ENCODE measurements around the gene DOCK1.

DOCK1 gene

GRCh38 chr10:127345231-127345965 is 440.2 kb downstream of the DOCK1 start:
- no peaks in the 10 kb centered on the region for H3K27me3 ChIP-seq (ENCODE audit: insufficient read depth, low read length, poor library complexity, severe bottlenecking)
- H3K36me3 ChIP-seq (ENCODE audit: insufficient read depth, low read length) = no peaks in the 10 kb centered on the region
- TF ChIP-seq EZH2phosphoT487 (IDR thresholded peaks at IDR 0.05; ENCODE audit: borderline replicate concordance) = no peak
- TF ChIP-seq, protein P1, sequence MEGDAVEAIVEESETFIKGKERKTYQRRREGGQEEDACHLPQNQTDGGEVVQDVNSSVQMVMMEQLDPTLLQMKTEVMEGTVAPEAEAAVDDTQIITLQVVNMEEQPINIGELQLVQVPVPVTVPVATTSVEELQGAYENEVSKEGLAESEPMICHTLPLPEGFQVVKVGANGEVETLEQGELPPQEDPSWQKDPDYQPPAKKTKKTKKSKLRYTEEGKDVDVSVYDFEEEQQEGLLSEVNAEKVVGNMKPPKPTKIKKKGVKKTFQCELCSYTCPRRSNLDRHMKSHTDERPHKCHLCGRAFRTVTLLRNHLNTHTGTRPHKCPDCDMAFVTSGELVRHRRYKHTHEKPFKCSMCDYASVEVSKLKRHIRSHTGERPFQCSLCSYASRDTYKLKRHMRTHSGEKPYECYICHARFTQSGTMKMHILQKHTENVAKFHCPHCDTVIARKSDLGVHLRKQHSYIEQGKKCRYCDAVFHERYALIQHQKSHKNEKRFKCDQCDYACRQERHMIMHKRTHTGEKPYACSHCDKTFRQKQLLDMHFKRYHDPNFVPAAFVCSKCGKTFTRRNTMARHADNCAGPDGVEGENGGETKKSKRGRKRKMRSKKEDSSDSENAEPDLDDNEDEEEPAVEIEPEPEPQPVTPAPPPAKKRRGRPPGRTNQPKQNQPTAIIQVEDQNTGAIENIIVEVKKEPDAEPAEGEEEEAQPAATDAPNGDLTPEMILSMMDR (conservative IDR thresholded peaks at IDR 0.05; ENCODE audit: low read length) = no peak
- no peak overlapping the region for H2AFZ ChIP-seq (ENCODE audit: low read length)
- no peak overlapping the region for H3K4me2 ChIP-seq (ENCODE audit: low read depth, low read length, poor library complexity, severe bottlenecking)
- no peaks in the 10 kb centered on the region for H3K9me2 ChIP-seq (replicated peaks; ENCODE audit: low read depth, low read length)
- no peak overlapping the region for H3K4me3 ChIP-seq (ENCODE audit: low read length, poor library complexity, severe bottlenecking)
- H3K9me3 ChIP-seq (ENCODE audit: insufficient read depth, low read depth, low read length) = no peaks in the 10 kb centered on the region; the same call in 1 of the 2 replicates
- no peaks in the 10 kb centered on the region for H3K79me2 ChIP-seq (ENCODE audit: insufficient read depth, low read length)
- no peaks in the 10 kb centered on the region for H4K20me1 ChIP-seq (ENCODE audit: insufficient read depth, low read length, poor library complexity, severe bottlenecking)
- H3K4me1 ChIP-seq (ENCODE audit: insufficient read depth, low read length, poor library complexity, severe bottlenecking) = no peaks in the 10 kb centered on the region
- no peak overlapping the region for H3K9ac ChIP-seq (ENCODE audit: low read depth, low read length, poor library complexity, severe bottlenecking)
- H3F3A ChIP-seq (ENCODE audit: low read depth) = no peaks in the 10 kb centered on the region

GRCh38 chr10:127346604-127347003 is 441.4 kb downstream of the DOCK1 start:
- H3K9me2 ChIP-seq (replicated peaks; ENCODE audit: low read depth, low read length) = no peaks in the 10 kb centered on the region
- H3K79me2 ChIP-seq (ENCODE audit: insufficient read depth, low read length) = no peaks in the 10 kb centered on the region
- TF ChIP-seq, protein P1 (conservative IDR thresholded peaks at IDR 0.05; ENCODE audit: low read length) = no peak
- no peak for TF ChIP-seq EZH2phosphoT487 (IDR thresholded peaks at IDR 0.05; ENCODE audit: borderline replicate concordance)
- H3K4me1 ChIP-seq (ENCODE audit: insufficient read depth, low read length, poor library complexity, severe bottlenecking) = no peaks in the 10 kb centered on the region
- no peaks in the 10 kb centered on the region for H4K20me1 ChIP-seq (ENCODE audit: insufficient read depth, low read length, poor library complexity, severe bottlenecking)
- no peak overlapping the region for H3K4me3 ChIP-seq (ENCODE audit: low read length, poor library complexity, severe bottlenecking)
- no peak overlapping the region for H2AFZ ChIP-seq (ENCODE audit: low read length)
- H3K9ac ChIP-seq (ENCODE audit: low read depth, low read length, poor library complexity, severe bottlenecking) = no peak overlapping the region
- H3K36me3 ChIP-seq (ENCODE audit: insufficient read depth, low read length) = no peaks in the 10 kb centered on the region
- no peaks in the 10 kb centered on the region for H3F3A ChIP-seq (ENCODE audit: low read depth)
- H3K27me3 ChIP-seq (ENCODE audit: insufficient read depth, low read length, poor library complexity, severe bottlenecking) = no peaks in the 10 kb centered on the region
- H3K9me3 ChIP-seq (ENCODE audit: insufficient read depth, low read depth, low read length) = no peaks in the 10 kb centered on the region; the same call in 1 of the 2 replicates
- H3K4me2 ChIP-seq (ENCODE audit: low read depth, low read length, poor library complexity, severe bottlenecking) = no peak overlapping the region

- no peak overlapping the region for H3K4me3 ChIP-seq (ENCODE audit: low read length, poor library complexity, severe bottlenecking)
- H3K4me2 ChIP-seq (ENCODE audit: low read depth, low read length, poor library complexity, severe bottlenecking) = no peak overlapping the region
- H3K9ac ChIP-seq (ENCODE audit: low read depth, low read length, poor library complexity, severe bottlenecking) = no peak overlapping the region
- H4K20me1 ChIP-seq (ENCODE audit: insufficient read depth, low read length, poor library complexity, severe bottlenecking) = no peaks in the 10 kb centered on the region
- H3K9me3 ChIP-seq (ENCODE audit: insufficient read depth, low read depth, low read length) = no peaks in the 10 kb centered on the region; the same call in 1 of the 2 replicates
- H3F3A ChIP-seq (ENCODE audit: low read depth) = no peaks in the 10 kb centered on the region
- H2AFZ ChIP-seq (ENCODE audit: low read length) = no peak overlapping the region
- no peaks in the 10 kb centered on the region for H3K27me3 ChIP-seq (ENCODE audit: insufficient read depth, low read length, poor library complexity, severe bottlenecking)
- H3K4me1 ChIP-seq (ENCODE audit: insufficient read depth, low read length, poor library complexity, severe bottlenecking) = no peaks in the 10 kb centered on the region
- TF ChIP-seq EZH2phosphoT487 (IDR thresholded peaks at IDR 0.05; ENCODE audit: borderline replicate concordance) = no peak
- TF ChIP-seq, protein P1 (conservative IDR thresholded peaks at IDR 0.05; ENCODE audit: low read length) = no peak
- no peaks in the 10 kb centered on the region for H3K9me2 ChIP-seq (replicated peaks; ENCODE audit: low read depth, low read length)
- H3K36me3 ChIP-seq (ENCODE audit: insufficient read depth, low read length) = no peaks in the 10 kb centered on the region
- H3K79me2 ChIP-seq (ENCODE audit: insufficient read depth, low read length) = no peaks in the 10 kb centered on the region
Measured at GRCh38 chr10:127347202-127347959, 442.2 kb downstream of the DOCK1 start.
